Effector memory CD8-positive, alpha-beta T cell (primary cell): ENCODE results near the gene CDH12.

Experiments used
- ATAC-seq: fragments of 150-1000 bp; cut with Tn5 transposase; replicated peaks from 2 replicates; pipeline ENCODE4 v1.10.0; 2021; ENCODE audit warnings: mild to moderate bottlenecking, moderate library complexity
- DNase-seq, 3 experiments: peaks; one replicate each; pipeline ENCODE4 v3.0.0; 2021
- H3K27ac Mint-ChIP-seq, 2 donors: one replicate each; pipeline ENCODE4 v1.8.0; 2022; ENCODE audit warnings: mild to moderate bottlenecking in 2 of 2, mixed read lengths in 2 of 2, moderate library complexity in 2 of 2
- H3K27me3 Mint-ChIP-seq, 2 donors: one replicate each; pipeline ENCODE4 v1.8.0; 2022; ENCODE audit warnings: mixed read lengths in 2 of 2
- H3K36me3 Mint-ChIP-seq: one replicate; pipeline ENCODE4 v1.8.0; 2022; ENCODE audit warnings: mild to moderate bottlenecking, moderate library complexity, mixed read lengths; ENCODE audit not compliant: insufficient read depth
- H3K4me1 Mint-ChIP-seq, 2 donors: one replicate each; pipeline ENCODE4 v1.8.0; 2022; ENCODE audit warnings: low read depth in 2 of 2, mixed read lengths in 2 of 2
- H3K4me3 Mint-ChIP-seq, 2 donors: one replicate each; pipeline ENCODE4 v1.8.0; 2022; ENCODE audit warnings: mild to moderate bottlenecking in 2 of 2, mixed read lengths in 2 of 2, moderate library complexity in 2 of 2
- H3K9me3 Mint-ChIP-seq, 2 donors: one replicate each; pipeline ENCODE4 v1.8.0; 2022; ENCODE audit warnings: mixed read lengths in 2 of 2

CDH12 gene

DNA sequence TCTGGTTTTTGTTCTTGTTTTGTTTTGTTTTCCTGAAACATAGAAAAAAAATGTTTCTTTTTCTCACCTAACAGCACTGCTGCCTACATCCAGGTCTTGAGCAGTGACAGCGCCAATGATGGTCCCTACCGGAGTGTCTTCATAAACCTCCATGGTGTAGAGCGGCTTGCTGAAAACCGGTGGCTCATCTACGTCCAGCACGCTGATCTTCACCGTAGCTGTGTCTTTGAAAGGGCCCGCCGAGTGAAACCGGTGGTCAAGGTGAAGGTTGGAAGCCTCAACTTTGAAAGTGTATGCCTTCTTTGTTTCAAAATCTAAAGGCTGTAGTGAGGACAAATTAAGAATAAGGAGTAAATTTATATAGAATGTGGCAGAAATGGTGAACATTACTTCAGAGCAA, 1051.0 kb downstream of the CDH12 start:
- no peak for DNase-seq
- no peak for ATAC-seq
- H3K27me3 Mint-ChIP-seq: no peaks in the 10 kb centered on the region

GRCh38 chr5:21792748-21793147, 1060.4 kb downstream of the CDH12 start:
- no peak for ATAC-seq
- Mint-ChIP-seq H3K4me1 (no peaks in the 10 kb centered on the region), H3K4me3 (no peak overlapping the region), H3K9me3 (peaks cover 2 to 6% of the 10 kb centered on the region in 2 donors), H3K27me3 (no peaks in the 10 kb centered on the region), H3K27ac (no peak overlapping the region), H3K36me3 (no peaks in the 10 kb centered on the region)
- no peak for DNase-seq

More for the DNA sequence above, 1051.0 kb downstream of the CDH12 start:
- no peak overlapping the region for H3K4me3 Mint-ChIP-seq
- H3K27ac Mint-ChIP-seq: no peak overlapping the region
- H3K36me3 Mint-ChIP-seq: no peaks in the 10 kb centered on the region
- H3K4me1 Mint-ChIP-seq: no peaks in the 10 kb centered on the region
- peaks cover 7 to 8% of the 10 kb centered on the region in 2 donors for H3K9me3 Mint-ChIP-seq

DNA sequence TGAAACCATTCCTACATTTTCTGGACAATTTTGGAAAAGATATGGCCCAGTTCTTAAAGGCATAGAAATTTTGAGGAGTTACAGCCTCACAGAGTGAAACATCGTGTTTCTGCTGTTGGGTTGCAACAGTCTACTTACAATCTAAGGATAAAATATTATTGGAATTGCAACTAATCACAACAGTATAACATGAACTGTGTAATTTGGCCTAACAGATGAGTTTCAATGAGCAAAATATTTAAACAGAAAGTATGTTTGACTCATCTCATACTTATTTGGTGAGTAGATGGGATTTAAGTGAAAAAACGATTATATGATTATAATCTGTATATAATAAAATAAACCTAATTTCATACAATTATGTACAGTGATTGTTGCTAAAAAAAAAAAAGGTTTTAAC, 1061.8 kb downstream of the CDH12 start:
- Mint-ChIP-seq H3K27me3 (no peaks in the 10 kb centered on the region), H3K27ac (no peak overlapping the region), H3K36me3 (no peaks in the 10 kb centered on the region), H3K4me1 (no peaks in the 10 kb centered on the region), H3K9me3 (peaks cover 2 to 6% of the 10 kb centered on the region in 2 donors), H3K4me3 (no peak overlapping the region)
- no peak for ATAC-seq
- DNase-seq: no peak

DNA sequence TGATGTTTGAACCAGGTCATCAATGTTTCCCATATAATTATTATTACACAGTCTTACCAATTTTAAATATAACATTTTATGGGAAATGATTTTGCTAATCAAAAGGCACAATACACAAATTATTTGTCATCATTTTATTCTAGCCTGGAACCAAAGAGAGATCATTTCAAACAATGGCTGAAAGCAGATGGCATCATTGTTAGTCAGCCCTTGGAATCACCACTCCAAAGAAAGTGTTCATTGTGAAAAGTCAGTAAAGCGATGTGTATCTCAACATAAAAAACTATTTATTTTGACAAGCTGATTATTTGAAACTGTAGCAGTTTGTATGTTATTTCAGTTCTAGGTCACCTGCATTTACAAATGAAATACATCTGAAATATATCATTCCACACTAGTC, 1068.7 kb downstream of the CDH12 start:
- Mint-ChIP-seq H3K27me3 (no peaks in the 10 kb centered on the region), H3K27ac (no peak overlapping the region), H3K36me3 (no peaks in the 10 kb centered on the region), H3K9me3 (peaks cover 4 to 8% of the 10 kb centered on the region in 2 donors), H3K4me1 (no peaks in the 10 kb centered on the region), H3K4me3 (no peak overlapping the region)
- DNase-seq (no peak), ATAC-seq (no peak)

DNA sequence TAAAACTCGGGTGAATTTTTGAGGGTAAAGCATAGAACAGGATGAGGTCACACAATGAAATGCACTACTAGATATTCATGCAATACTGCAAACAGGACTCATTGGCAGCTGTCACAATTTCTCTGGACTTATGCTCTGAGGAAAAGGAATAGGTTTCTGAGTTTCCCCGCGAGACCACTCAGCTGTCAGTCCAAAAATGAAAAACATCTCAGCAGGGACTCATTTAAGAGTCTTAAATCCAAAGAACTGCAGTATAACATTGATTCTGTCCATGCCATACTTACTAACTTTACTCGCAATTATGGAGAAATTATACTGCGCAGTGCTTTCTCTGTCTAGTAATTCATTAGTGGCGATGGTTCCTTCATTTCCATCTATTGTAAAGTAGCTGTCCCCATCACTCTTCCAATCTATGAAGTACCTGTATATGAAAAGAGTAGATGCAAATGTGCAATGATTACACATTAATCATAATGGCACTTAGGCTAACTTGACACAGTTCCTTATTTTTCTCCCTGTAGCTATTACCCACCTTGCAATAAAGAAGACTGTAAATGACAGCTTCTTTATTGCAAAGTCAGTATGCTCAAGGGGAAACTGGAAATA, 1070.0 kb downstream of the CDH12 start:
- no peak for DNase-seq
- Mint-ChIP-seq H3K4me1 (no peaks in the 10 kb centered on the region), H3K4me3 (no peak overlapping the region), H3K27ac (no peak overlapping the region), H3K27me3 (no peaks in the 10 kb centered on the region), H3K36me3 (no peaks in the 10 kb centered on the region), H3K9me3 (peaks cover 4 to 8% of the 10 kb centered on the region in 2 donors)
- no peak for ATAC-seq

GRCh38 chr5:21776466-21776865, 1076.7 kb downstream of the CDH12 start:
- Mint-ChIP-seq H3K4me1 (no peaks in the 10 kb centered on the region), H3K4me3 (no peak overlapping the region), H3K36me3 (no peaks in the 10 kb centered on the region), H3K9me3 (peaks cover 7 to 24% of the 10 kb centered on the region in 2 donors), H3K27ac (no peak overlapping the region), H3K27me3 (no peaks in the 10 kb centered on the region)
- no peak for DNase-seq
- ATAC-seq: no peak

DNA sequence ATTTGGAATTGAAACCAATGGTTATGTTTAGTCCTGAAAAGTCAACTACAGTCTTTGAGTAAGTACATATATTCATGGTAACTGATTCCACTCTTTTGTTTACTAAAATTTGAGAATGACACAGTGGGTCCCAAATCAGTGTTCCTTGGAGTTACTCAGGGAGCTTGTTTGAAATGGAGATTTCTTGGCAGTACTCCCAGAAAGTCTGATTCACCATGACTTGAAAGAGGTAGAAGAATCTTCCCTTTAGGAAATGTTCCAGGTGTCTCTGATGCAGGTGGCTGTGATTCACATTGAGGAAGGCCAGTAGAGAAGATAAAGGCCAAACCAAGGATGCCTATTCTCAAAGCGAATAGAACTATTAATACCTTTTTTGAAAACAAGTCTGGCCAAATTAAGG, 1078.3 kb downstream of the CDH12 start:
- Mint-ChIP-seq H3K27me3 (no peaks in the 10 kb centered on the region), H3K27ac (no peak overlapping the region), H3K9me3 (peaks cover 7 to 24% of the 10 kb centered on the region in 2 donors), H3K36me3 (no peaks in the 10 kb centered on the region), H3K4me3 (no peak overlapping the region), H3K4me1 (no peaks in the 10 kb centered on the region)
- DNase-seq (no peak), ATAC-seq (no peak)

DNA sequence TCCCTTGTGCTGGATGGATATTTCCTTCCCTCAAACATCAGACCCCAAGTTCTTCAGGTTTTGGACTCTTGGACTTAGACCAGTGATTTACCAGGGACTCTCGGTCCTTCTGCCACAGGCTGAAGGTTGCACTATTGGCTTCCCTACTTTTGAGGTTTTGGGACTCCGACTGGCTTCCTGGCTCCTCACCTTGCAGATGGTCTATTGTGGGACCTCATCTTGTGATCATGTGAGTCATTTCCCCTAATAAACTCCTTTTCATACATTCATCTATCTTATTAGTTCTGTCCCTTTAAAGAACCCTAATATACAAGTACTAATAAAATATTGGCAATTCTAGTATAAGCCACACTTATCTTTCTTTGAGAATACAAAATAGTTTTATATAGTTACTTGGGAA, 1078.9 kb downstream of the CDH12 start:
- no peak overlapping the region for H3K27ac Mint-ChIP-seq
- no peak overlapping the region for H3K4me3 Mint-ChIP-seq

GRCh38 chr5:21773456-21773855, 1079.7 kb downstream of the CDH12 start:
- Mint-ChIP-seq H3K4me3 (no peak overlapping the region), H3K4me1 (no peaks in the 10 kb centered on the region), H3K9me3 (peaks cover 7 to 24% of the 10 kb centered on the region in 2 donors), H3K27me3 (no peaks in the 10 kb centered on the region), H3K27ac (no peak overlapping the region), H3K36me3 (no peaks in the 10 kb centered on the region)
- ATAC-seq (no peak), DNase-seq (no peak)

More for the DNA sequence above, 1078.9 kb downstream of the CDH12 start:
- no peaks in the 10 kb centered on the region for H3K27me3 Mint-ChIP-seq
- DNase-seq (no peak), ATAC-seq (no peak)
- no peaks in the 10 kb centered on the region for H3K36me3 Mint-ChIP-seq
- H3K4me1 Mint-ChIP-seq: no peaks in the 10 kb centered on the region
- peaks cover 7 to 24% of the 10 kb centered on the region in 2 donors for H3K9me3 Mint-ChIP-seq

- Mint-ChIP-seq H3K27me3 (no peaks in the 10 kb centered on the region), H3K4me1 (no peaks in the 10 kb centered on the region), H3K4me3 (no peak overlapping the region), H3K36me3 (no peaks in the 10 kb centered on the region), H3K9me3 (peaks cover 0 to 1% of the 10 kb centered on the region in 2 donors), H3K27ac (no peak overlapping the region)
- ATAC-seq: no peak
- no peak for DNase-seq
Observed at GRCh38 chr5:21765406-21765805, 1087.7 kb downstream of the CDH12 start.

- no peaks in the 10 kb centered on the region for H3K36me3 Mint-ChIP-seq
- H3K27ac Mint-ChIP-seq: no peak overlapping the region
- H3K4me1 Mint-ChIP-seq: no peaks in the 10 kb centered on the region
- no peak for ATAC-seq
- no peaks in the 10 kb centered on the region for H3K27me3 Mint-ChIP-seq
- peaks cover 6 to 22% of the 10 kb centered on the region in 2 donors for H3K9me3 Mint-ChIP-seq
- no peak for DNase-seq
- no peak overlapping the region for H3K4me3 Mint-ChIP-seq
Observed at GRCh38 chr5:21739096-21739495, 1114.0 kb downstream of the CDH12 start.

GRCh38 chr5:21723500-21723899, 1129.6 kb downstream of the CDH12 start:
- Mint-ChIP-seq H3K27ac (no peak overlapping the region), H3K36me3 (no peaks in the 10 kb centered on the region), H3K4me1 (no peaks in the 10 kb centered on the region), H3K9me3 (peaks cover 0 to 2% of the 10 kb centered on the region in 2 donors), H3K4me3 (no peak overlapping the region), H3K27me3 (no peaks in the 10 kb centered on the region)
- DNase-seq (no peak), ATAC-seq (no peak)

DNA sequence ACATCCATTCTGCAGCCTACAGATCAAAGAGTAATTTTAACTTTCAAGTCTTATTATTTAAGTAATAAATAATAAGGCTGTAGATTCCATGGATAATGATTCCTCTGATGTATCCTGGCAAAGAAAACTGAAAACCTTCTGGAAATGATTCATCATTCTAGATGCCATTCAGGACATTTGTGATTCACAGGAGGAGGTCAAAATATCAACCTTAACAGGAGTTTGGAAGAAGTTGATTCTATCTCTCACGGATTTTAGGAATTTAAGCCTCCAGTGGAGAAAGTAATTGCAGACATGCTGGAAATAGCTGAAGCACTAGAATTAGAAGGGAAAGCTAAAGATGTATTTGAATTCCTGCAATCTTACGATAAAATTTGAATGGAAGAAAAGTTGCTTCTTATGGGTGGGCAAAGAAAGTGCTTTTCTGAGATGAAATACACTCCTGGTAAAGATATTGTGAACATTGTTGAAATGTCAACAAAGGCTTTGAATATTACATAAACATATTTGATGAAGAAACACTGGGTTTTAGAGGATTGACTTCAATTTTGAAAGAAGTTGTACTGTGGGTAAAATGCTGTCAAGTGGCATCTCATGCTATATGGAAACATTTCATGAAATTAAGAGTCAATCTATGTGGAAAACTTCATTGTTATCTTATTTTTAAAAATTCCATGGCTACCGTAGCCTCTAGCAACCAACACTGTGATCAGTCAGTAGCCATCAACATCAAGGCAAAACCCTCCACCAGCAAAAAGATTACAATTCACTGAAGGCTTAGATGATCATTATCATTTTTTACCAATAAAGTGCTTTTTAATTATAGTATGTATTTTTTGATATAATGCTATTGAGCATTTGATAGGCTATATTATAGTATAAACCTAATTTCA, 1141.0 kb downstream of the CDH12 start:
- DNase-seq (no peak), ATAC-seq (no peak)
- H3K9me3 Mint-ChIP-seq: peaks cover 9 to 10% of the 10 kb centered on the region in 2 donors
- H3K36me3 Mint-ChIP-seq: no peaks in the 10 kb centered on the region
- no peaks in the 10 kb centered on the region for H3K4me1 Mint-ChIP-seq
- no peaks in the 10 kb centered on the region for H3K27me3 Mint-ChIP-seq
- H3K4me3 Mint-ChIP-seq: no peak overlapping the region
- no peak overlapping the region for H3K27ac Mint-ChIP-seq

- Mint-ChIP-seq H3K27me3 (no peaks in the 10 kb centered on the region), H3K9me3 (peaks cover 5 to 7% of the 10 kb centered on the region in 2 donors), H3K36me3 (no peaks in the 10 kb centered on the region), H3K4me3 (no peak overlapping the region), H3K27ac (no peak overlapping the region), H3K4me1 (no peaks in the 10 kb centered on the region)
- DNase-seq (no peak), ATAC-seq (no peak)
Observed at GRCh38 chr5:21709770-21710169, 1143.4 kb downstream of the CDH12 start.
